Fibroblast of lung (primary cell): ENCODE measurements around the gene PRR15.

ENCODE experiments used
- CTCF ChIP-seq, 2 donors: IDR thresholded peaks in 1 of 2; conservative IDR thresholded peaks in 1 of 2; 1 replicate in 1 of 2; 2 replicates in 1 of 2; pipeline ENCODE4 v1.5.1; 2011 to 2012; ENCODE audit warnings: low read length in 2 of 2, control low read depth in 1 of 2, inconsistent platforms in 1 of 2, low read depth in 1 of 2, mild to moderate bottlenecking in 1 of 2
- EZH2 ChIP-seq: IDR thresholded peaks from 2 replicates; pipeline ENCODE4 v1.5.1; 2012; ENCODE audit warnings: low read length, control low read depth, mild to moderate bottlenecking; ENCODE audit errors: missing control alignments

GRCh38 chr7:29565982-29566746 is 2.5 kb downstream of the PRR15 start:
- no peak for TF ChIP-seq CTCF (conservative IDR thresholded peaks at IDR 0.05 in 1 of 2, IDR thresholded peaks at IDR 0.05 in 1 of 2; ENCODE audit: low read depth in 1 of 2, low read length in 2 of 2)
- TF ChIP-seq EZH2: peak; percentile 78
